T-helper 1 cell treated with Interleukin-12 subunit alpha and Interleukin-12 subunit beta and Interleukin-4 antibody, amounts not matched to agents 30 ng/mL and 1 ng/mL, for 36 hours (primary cell): ENCODE data around the gene IFITM5. TPM values are rescaled to one million over a fixed set of nuclear protein-coding genes. Genes with fewer than 3 reads are reported as not detected.

Experiments
- intact Hi-C: fragments of 100-400 bp; cut with micrococcal nuclease; formaldehyde crosslinking; loops from one replicate; pipeline ENCODE4 v1.15.1; 2024
- total RNA-seq: library from RNA; stranded (reverse); gene quantifications from 2 replicates; pipeline ENCODE4 v1.2.3, GENCODE V29; 2022

Gene IFITM5
- total RNA-seq, 1 donor from 2014 or later: not detected

GRCh38 chr11:297586-298405 lies 1.5 kb downstream of the IFITM5 start:
- intact Hi-C loops: no loop called here

GRCh38 chr11:297051-297585 lies 2.2 kb downstream of the IFITM5 start:
- intact Hi-C loops: no loop called here

- intact Hi-C loops: no loop called here
Observed at GRCh38 chr11:296171-297050, 2.9 kb downstream of the IFITM5 start.

GRCh38 chr11:295351-296170 lies 3.8 kb downstream of the IFITM5 start:
- intact Hi-C loops: no loop called here

GRCh38 chr11:294780-295179 lies 4.5 kb downstream of the IFITM5 start:
- intact Hi-C loops: no loop called here

- intact Hi-C loops: no loop called here
Observed at GRCh38 chr11:293852-294661, 5.3 kb downstream of the IFITM5 start.

- intact Hi-C loops: no loop called here
Observed at GRCh38 chr11:293271-293851, 6.0 kb downstream of the IFITM5 start.

GRCh38 chr11:292211-293121 lies 6.9 kb downstream of the IFITM5 start:
- intact Hi-C loops: no loop called here

GRCh38 chr11:291281-292210 lies 7.8 kb downstream of the IFITM5 start:
- intact Hi-C loops: no loop called here

- intact Hi-C loops: no loop called here
Observed at GRCh38 chr11:290621-291231, 8.6 kb downstream of the IFITM5 start.

- intact Hi-C loops: loop anchor here (2.0 to 5.0 kb wide), 3 partner anchors 23 to 83 kb away; partner anchors contain the start of genes BET1L, PSMD13, RIC8A and SIRT3
Observed at GRCh38 chr11:289712-290620, 9.4 kb downstream of the IFITM5 start.

GRCh38 chr11:289398-289711 lies 10.0 kb downstream of the IFITM5 start:
- intact Hi-C loops: loop anchor here (2.0 to 5.0 kb wide), 3 partner anchors 23 to 82 kb away; partner anchors contain the start of genes BET1L, PSMD13, RIC8A and SIRT3

- intact Hi-C loops: loop anchor here (2.0 to 5.0 kb wide), 3 partner anchors 24 to 81 kb away; partner anchors contain the start of genes BET1L, PSMD13, RIC8A and SIRT3
Observed at GRCh38 chr11:288478-289397, 10.6 kb downstream of the IFITM5 start, which contains the start of gene PGGHG. Gene PGGHG, plus strand, starts transcription at chr11:289126. Its CDS starts 691 bp downstream, at chr11:289817.

GRCh38 chr11:287821-288477 lies 11.4 kb downstream of the IFITM5 start:
- intact Hi-C loops: loop anchor here (1.0 to 5.0 kb wide), 5 partner anchors 19 to 81 kb away; partner anchors contain the start of genes BET1L, PSMD13, RIC8A and SIRT3
